HG03442 (cell line): ENCODE measurements around the gene IQCK.
"Not testable (repeated sequence)": the region's sequence is repeated elsewhere in the genome, so short reads cannot be mapped to it uniquely, and the experiment has no call there.

Source experiments
- ATAC-seq: cut with Tn5 transposase; IDR thresholded peaks from one replicate; pipeline ENCODE4 v1.9.1; 2021; ENCODE audit warnings: mild to moderate bottlenecking, moderate library complexity; ENCODE audit not compliant: unreplicated experiment

The IQCK gene

DNA sequence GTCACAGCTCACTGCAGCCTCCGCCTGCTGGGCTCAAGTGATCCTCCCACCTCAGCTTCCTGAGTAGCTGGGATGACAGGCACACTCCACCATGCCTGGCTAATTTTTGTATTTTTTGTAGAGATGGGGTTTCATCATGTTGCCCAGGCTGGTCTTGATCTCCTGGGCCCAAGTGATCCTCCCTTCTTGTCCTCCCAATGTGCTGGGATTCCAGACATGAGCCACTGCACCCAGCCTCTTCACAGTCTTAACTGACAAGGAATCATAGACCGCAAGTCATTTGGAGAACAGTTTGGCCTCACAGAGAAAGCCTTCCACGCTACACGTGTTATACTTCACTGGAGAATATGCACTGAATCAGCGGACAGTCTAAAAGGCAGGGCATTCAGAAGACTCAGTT, 83.3 kb downstream of the IQCK start:
- ATAC-seq = not testable (repeated sequence)

GRCh38 chr16:19801824-19802223, 83.8 kb downstream of the IQCK start:
- ATAC-seq = not testable (repeated sequence)

DNA sequence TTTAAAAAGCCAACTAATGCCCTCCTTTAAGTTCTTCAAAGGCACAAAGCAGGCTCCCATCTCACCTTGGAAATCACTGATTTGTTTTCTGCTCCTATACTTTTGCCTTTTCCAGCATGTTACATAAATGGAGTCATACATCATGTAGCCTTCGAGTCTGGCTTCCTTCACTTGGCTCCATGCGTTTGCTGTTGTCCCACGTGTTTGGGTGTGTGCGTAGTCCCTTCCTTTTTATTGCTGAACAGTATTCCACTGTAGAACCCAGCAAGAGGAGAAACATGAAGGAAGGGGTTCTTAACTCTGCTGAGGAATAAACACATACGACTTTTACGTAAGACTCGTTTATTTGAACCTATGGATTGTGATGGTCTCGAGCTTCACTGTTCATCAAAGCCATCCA, 84.5 kb downstream of the IQCK start:
- no peak for ATAC-seq

DNA sequence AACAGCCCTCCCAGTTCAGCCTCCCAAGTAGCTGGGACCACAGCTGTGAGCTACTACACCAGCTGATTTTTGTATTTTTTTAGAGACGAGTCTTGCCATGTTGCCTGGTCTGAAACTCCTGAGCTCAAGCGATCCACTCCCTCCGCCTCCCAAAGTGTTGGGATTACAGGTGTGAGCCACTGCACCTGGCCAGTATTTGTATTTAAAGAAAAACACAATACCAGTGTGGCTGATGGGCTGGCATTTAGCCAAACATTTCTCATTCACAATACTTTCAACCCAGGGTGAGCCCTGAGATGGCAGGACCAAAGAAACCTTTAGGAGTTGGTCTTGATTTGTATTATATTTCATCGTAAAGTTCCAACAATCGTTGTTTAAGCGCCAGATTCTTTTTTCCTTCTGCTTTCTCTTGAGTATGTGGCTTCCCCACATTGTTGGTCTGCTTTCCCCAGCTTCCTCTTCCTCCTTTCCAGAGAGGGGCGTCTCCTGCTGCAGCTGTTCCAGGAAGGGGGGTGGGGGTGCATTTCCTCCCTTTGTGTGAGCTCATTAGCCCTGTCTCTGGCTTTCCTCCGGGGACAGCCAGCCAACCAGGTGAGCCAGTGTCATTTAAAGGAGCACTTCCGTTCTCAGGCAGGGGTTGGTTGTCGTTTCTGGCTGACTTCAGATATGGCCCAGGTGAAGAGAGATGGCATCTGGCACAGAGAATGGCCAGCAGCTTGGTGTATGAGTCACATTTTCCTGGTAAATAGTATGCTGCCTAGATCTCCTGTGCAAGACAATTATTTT, 86.7 kb downstream of the IQCK start:
- ATAC-seq = no peak

GRCh38 chr16:19805459-19806162, 87.5 kb downstream of the IQCK start:
- ATAC-seq = no peak

GRCh38 chr16:19808061-19808641, 90.1 kb downstream of the IQCK start:
- no peak for ATAC-seq

GRCh38 chr16:19809121-19809635, 91.1 kb downstream of the IQCK start:
- no peak for ATAC-seq

DNA sequence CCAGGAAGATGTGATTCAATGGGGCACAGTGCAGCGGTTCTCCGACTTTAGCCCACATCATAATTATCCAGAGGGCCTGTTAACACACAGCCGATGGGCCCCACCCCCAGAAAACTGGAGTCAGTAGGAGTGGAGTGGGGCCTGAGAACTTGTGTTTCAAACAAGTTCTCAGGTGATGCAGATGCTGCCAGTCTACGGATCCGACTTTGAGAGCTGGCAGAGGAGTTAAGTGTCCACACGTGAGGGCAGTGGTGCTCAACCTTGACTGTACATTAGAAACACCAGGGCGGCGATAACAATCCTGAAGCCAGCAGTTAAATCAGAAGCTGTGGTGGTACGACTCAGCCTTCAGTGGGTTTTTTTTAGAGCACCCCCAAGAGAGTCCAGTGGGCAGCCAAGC, 91.6 kb downstream of the IQCK start:
- no peak for ATAC-seq

GRCh38 chr16:19810817-19811731, 93.0 kb downstream of the IQCK start:
- no peak for ATAC-seq

DNA sequence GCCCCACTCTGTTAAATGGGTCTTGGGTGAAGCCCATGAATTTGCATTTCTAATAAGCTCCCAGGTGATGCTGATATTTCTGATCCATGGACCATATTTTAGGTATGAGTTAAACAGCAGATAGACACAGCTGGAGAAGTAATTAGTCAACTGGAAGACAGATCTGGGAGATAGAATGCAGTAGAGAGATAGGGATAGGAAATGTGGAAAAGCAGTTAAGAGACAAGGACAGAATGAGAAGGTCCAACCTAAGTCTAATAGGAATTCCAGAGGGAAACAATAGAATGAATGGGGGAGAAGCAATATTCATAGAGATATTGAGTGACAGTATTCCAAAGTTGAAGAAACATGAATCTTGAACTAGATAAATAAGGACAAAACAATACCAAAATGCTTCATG, 94.9 kb downstream of the IQCK start:
- ATAC-seq = no peak

DNA sequence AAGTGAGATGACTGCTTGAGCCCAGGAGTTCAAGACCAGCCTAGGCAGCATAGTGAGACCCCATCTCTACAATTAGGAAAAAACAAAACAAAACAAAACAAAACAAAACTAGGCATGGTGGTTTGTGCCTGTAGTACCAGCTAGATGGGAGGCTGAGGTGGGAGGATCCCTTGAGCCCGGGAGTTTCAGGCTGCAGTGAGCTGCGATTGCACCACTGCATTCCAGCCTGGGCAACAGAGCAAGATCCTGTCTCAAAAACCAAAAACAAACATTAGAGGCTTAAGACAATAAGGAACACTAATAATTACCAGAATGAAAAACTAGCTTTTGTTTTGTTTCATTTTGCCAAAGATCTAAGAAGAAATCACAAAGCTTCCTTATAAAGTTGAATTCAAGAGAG, 97.3 kb downstream of the IQCK start:
- ATAC-seq = no peak

DNA sequence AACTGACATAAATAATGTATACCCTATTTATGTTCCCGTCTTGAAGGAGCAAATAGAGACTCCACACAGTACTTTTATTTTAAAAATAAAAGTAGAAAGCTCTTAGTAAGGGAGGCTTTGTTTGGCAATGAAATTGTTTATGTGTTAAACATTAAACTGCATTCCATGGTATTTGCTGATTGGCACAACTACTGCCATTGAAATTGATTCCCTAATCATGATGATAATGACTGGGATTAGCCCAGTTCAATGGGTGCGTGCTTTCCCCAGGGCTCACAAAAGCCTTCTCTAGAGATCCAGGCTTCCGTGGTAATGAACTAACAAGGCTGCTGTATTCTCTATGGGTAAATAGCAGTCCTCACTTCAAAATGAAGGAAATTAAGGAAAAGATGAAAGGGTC, 99.1 kb downstream of the IQCK start:
- ATAC-seq = no peak

- no peak for ATAC-seq
These were observed 99.8 kb downstream of the IQCK start for GRCh38 chr16:19817875-19818274.

GRCh38 chr16:19822533-19822932, 104.5 kb downstream of the IQCK start:
- no peak for ATAC-seq

GRCh38 chr16:19823322-19823721, 105.3 kb downstream of the IQCK start:
- ATAC-seq = no peak

DNA sequence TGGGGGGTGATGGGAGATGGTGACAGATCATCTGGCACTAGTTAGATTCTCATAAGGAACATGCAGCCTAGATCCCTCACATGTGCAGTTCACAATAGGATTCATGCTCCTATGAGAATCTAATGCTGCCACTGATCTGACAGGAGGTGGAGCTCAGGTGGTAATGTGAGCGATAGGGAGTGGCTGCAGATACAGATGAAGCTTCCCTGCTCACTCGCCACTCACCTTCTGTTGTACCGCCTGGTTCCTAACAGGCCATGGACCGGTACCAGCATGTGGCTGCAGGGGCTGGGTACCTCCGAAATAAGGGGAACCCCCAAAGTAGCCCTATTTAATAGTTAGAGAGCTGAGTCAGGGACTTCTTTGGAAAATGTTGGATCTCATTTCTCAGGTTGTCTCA, 106.1 kb downstream of the IQCK start:
- ATAC-seq = no peak

DNA sequence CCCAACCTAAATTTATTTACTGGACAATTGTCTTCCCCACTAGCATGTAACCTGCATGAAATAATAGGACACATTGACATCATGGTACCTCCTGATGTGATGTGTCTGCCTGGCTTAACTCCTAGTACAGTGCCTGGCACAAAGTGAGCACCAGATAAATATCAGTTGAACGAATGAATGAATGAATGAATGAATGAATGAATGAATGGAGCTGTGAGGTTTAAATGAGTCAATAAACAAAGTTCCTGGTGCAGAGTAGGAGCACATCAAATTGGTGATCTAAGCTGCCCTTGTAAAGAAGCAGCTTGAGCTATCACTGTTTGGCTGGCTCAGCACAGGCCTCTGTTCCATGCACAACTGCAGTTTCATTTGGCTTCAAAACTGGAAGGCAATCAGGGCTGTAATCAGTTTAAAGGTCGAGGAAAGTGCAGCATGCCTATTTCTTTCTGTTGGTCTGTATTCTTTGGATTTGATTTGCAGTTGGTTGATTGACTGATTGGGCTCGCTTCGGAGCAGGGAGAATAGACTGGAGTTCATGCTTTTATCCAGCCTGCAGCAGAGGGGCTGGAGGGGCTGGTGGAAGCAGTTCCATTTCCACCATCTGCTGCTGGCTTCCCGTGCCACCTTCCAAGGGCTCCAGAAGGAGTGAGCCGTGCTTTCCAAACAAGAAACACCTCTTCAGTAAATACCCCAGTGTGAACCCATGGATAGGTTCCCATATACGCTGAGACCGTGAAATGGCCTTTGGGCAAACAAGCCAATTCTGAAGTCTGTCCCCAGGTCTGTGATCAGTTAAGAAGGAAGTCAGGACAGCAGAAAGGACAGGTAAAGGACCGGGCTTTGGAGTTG, 112.0 kb downstream of the IQCK start:
- ATAC-seq = no peak

DNA sequence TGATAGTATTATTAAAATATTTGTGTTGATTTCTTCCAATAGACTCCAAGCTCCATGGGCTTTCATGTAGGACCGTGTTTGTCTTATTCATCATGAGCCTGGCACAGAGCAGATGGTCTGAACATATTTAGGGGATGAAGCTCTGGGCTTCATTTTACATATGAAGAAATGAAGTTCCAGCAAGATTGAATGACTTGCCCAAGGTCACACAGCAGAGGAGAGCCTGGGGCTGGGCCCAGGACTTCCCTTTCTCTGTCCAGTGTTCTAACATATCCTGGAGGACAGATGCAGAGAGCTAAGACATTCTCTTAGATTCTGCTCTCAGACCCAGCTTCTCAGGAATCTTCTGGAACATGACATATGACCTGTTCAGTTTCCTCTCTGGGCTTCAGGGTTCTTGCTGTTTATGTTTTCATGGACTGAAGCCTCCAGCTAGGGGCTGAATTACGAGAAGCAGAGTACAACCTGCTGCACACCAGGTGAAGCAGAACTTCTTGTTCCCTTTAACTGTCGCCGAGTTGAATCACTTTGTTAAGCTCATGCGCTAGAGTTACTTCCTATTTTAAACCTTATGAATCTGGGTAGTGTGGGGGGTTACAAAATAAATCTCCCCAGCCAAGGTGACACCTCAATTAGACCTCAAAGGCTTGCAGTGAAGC, 113.0 kb downstream of the IQCK start:
- ATAC-seq = no peak

DNA sequence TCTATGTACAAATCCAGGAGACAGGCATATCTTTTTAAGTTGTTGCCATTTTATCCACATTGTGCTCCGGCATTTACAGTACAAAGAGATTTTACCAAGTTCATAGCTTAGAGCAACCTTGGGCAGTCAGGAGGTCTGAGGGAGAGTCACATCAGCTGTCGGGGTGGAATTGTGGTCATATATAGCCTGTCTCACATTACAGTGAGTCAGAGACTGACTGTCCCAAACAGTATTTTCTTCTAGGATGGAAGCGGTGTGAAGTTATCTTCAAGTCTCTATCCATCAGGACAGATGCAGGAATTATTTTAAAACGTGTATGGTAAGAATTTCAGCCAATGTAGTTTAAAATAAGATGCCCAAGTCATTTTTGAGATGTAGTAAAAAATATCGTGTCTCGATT, 113.6 kb downstream of the IQCK start:
- no peak for ATAC-seq
